CD14-positive monocyte (primary cell): ENCODE measurements around the gene SMIM13. TPM values are rescaled to one million over a fixed set of nuclear protein-coding genes. Genes with fewer than 3 reads are reported as not detected.
A peak's percentile ranks its signal among the peaks of the same experiment; 100 is the strongest.

Experiments used
- DNase-seq, 3 donors: peaks; one replicate each; pipeline ENCODE4 v3.0.0-alpha.2; 2011 to 2022
- H2AFZ ChIP-seq: 2 replicates; pipeline ENCODE4 v1.6.0; 2012; ENCODE audit warnings: mild to moderate bottlenecking, low read depth, low read length, inconsistent platforms; ENCODE audit not compliant: insufficient read depth, poor library complexity, severe bottlenecking
- H3K27ac ChIP-seq, 2 donors: 1 replicate in 1 of 2; 2 replicates in 1 of 2; pipeline ENCODE4 v1.5.1; 2012 to 2013; ENCODE audit warnings: low read length in 2 of 2, control low read depth in 1 of 2, inconsistent platforms in 1 of 2, low read depth in 1 of 2, mild to moderate bottlenecking in 1 of 2
- H3K27me3 ChIP-seq, 2 donors: one replicate each; pipeline versions ENCODE4 v1.6.0 to v1.6.1; 2011 to 2013; ENCODE audit warnings: low read length in 2 of 2; ENCODE audit not compliant: control insufficient read depth in 2 of 2, insufficient read depth in 2 of 2
- H3K36me3 ChIP-seq, 2 donors: replicated peaks in 1 of 2; 1 replicate in 1 of 2; 2 replicates in 1 of 2; pipeline versions ENCODE4 v1.5.1 to v1.6.1; 2012 to 2013; ENCODE audit warnings: low read length in 2 of 2, control low read depth in 1 of 2, inconsistent platforms in 1 of 2, mild to moderate bottlenecking in 1 of 2; ENCODE audit not compliant: insufficient read depth in 2 of 2, control insufficient read depth in 1 of 2
- H3K4me1 ChIP-seq, 2 donors: 1 replicate in 1 of 2; 2 replicates in 1 of 2; pipeline versions ENCODE4 v1.5.1 to v1.6.1; 2012 to 2013; ENCODE audit warnings: low read length in 2 of 2, control low read depth in 1 of 2, inconsistent platforms in 1 of 2, mild to moderate bottlenecking in 1 of 2, moderate library complexity in 1 of 2; ENCODE audit not compliant: insufficient read depth in 2 of 2, control insufficient read depth in 1 of 2
- H3K4me2 ChIP-seq: replicated peaks from 2 replicates; pipeline ENCODE3; 2012; ENCODE audit warnings: low read length, moderate library complexity, mild to moderate bottlenecking; ENCODE audit not compliant: poor library complexity, severe bottlenecking; ENCODE audit errors: extremely low read depth
- H3K4me3 ChIP-seq, 3 experiments: fragments of 200-600 bp in 1 of 3; sonication (generic) in 1 of 3; replicated peaks in 1 of 3; 1 replicate in 2 of 3; 2 replicates in 1 of 3; pipeline ENCODE4 v1.5.1; 2011 to 2013; ENCODE audit warnings: low read length in 3 of 3, mild to moderate bottlenecking in 3 of 3, control low read depth in 2 of 3, low read depth in 2 of 3, inconsistent platforms in 1 of 3, moderate library complexity in 1 of 3
- H3K79me2 ChIP-seq: 2 replicates; pipeline ENCODE4 v1.6.0; 2012; ENCODE audit warnings: mild to moderate bottlenecking, control low read depth, inconsistent platforms, low read length, moderate library complexity; ENCODE audit not compliant: insufficient read depth
- H3K9ac ChIP-seq: 2 replicates; pipeline ENCODE4 v1.6.0; 2017; ENCODE audit warnings: low read length, mild to moderate bottlenecking; ENCODE audit not compliant: insufficient read depth, poor library complexity, severe bottlenecking
- H3K9me3 ChIP-seq, 2 donors: replicated peaks in 1 of 2; 1 replicate in 1 of 2; 2 replicates in 1 of 2; pipeline versions ENCODE4 v1.5.1 to v1.6.1; 2012 to 2013; ENCODE audit warnings: low read length in 2 of 2, control low read depth in 1 of 2; ENCODE audit not compliant: control insufficient read depth in 1 of 2, insufficient read depth in 1 of 2
- H4K20me1 ChIP-seq: 2 replicates; pipeline ENCODE4 v1.6.0; 2012; ENCODE audit warnings: mild to moderate bottlenecking, low read length, control low read depth, moderate library complexity; ENCODE audit not compliant: insufficient read depth
- H3K27ac Mint-ChIP-seq, 7 donors: one replicate each; pipeline ENCODE4 v1.8.0; 2020; ENCODE audit warnings: mild to moderate bottlenecking in 7 of 7, mixed read lengths in 7 of 7, moderate library complexity in 6 of 7, inconsistent platforms in 2 of 7
- H3K27me3 Mint-ChIP-seq, 3 donors: one replicate each; pipeline ENCODE4 v1.8.0; 2021 to 2022; ENCODE audit warnings: low read depth in 3 of 3, mild to moderate bottlenecking in 3 of 3, mixed read lengths in 3 of 3, moderate library complexity in 3 of 3, inconsistent platforms in 1 of 3
- H3K36me3 Mint-ChIP-seq, 2 donors: one replicate each; pipeline ENCODE4 v1.8.0; 2020; ENCODE audit warnings: mixed read lengths in 2 of 2, inconsistent platforms in 1 of 2, mild to moderate bottlenecking in 1 of 2
- H3K4me1 Mint-ChIP-seq: one replicate; pipeline ENCODE4 v1.8.0; 2020; ENCODE audit warnings: mild to moderate bottlenecking, mixed read lengths
- H3K4me3 Mint-ChIP-seq, 2 donors: one replicate each; pipeline ENCODE4 v1.8.0; 2020; ENCODE audit warnings: mild to moderate bottlenecking in 2 of 2, mixed read lengths in 2 of 2, moderate library complexity in 1 of 2
- H3K9me3 Mint-ChIP-seq, 7 donors: one replicate each; pipeline ENCODE4 v1.8.0; 2020 to 2022; ENCODE audit warnings: mixed read lengths in 7 of 7, mild to moderate bottlenecking in 6 of 7, moderate library complexity in 6 of 7, inconsistent platforms in 2 of 7
- WGBS: methylation state at CpG from one replicate; pipeline ENCODE4 v1.1.5; 2013; ENCODE audit warnings: missing lambda C conversion rate; ENCODE audit not compliant: insufficient coverage; 5-methylcytosine and 5-hydroxymethylcytosine counted together
- intact Hi-C, 2 donors: fragments of 100-400 bp; cut with micrococcal nuclease; formaldehyde crosslinking; loops; one replicate each; pipeline versions ENCODE4 v1.15.0 to v1.15.1; 2023
- polyA plus RNA-seq, 3 donors: library from polyadenylated mRNA; depleted of rRNA in 1 of 3; unstranded in 2 of 3; stranded (reverse) in 1 of 3; fragments of 300-500 nt in 2 of 3; fragments of >200 nt in 1 of 3; fragmentation: Illumina TruSeq in 2 of 3; gene quantifications; 1 replicate in 2 of 3; 2 replicates in 1 of 3; pipeline ENCODE4 v1.2.3, GENCODE V29; 2012 to 2021
- TF ChIP-seq, protein P1 (sequence below): fragments of 200-600 bp; IDR thresholded peaks from one replicate; pipeline ENCODE4 v1.8.0; 2022; ENCODE audit warnings: antibody characterized with exemption, mild to moderate bottlenecking

Gene SMIM13
- polyA plus RNA-seq, 3 donors = 1.4 to 3.4 (median 2.4) TPM

DNA sequence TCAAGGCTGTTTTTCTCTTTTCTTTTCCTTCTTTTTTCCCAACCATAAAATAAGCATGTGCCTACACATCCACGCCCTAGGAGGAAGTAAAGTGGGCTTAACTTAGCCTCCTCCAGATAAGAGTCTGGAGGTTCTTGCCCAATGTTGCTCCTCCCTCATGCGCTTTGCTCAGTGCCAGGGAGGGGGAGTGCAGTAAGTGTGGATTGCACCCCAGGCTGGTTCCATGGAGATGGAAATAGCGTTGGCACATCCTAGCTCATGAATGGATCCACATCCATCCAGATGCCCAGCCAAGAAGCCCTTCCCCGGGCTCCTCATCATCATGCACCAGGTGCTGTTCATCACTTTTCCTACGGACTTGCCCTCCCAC is 80.6 kb downstream of the SMIM13 start:
- Histone ChIP-seq H3K9me3 (no peaks in the 10 kb centered on the region), H3K4me2 (no peak overlapping the region), H3K36me3 (no peaks in the 10 kb centered on the region), H2AFZ (no peak overlapping the region), H4K20me1 (no peaks in the 10 kb centered on the region), H3K79me2 (no peaks in the 10 kb centered on the region), H3K4me1 (peaks cover 8 to 11% of the 10 kb centered on the region in 2 donors), H3K27ac (no peak overlapping the region), H3K4me3 (no peak overlapping the region), H3K27me3 (no peaks in the 10 kb centered on the region), H3K9ac (no peak overlapping the region)
- Mint-ChIP-seq H3K36me3 (no peaks in the 10 kb centered on the region), H3K9me3 (peaks cover 0 to 3% (median 0%) of the 10 kb centered on the region in 7 donors), H3K4me1 (peaks cover 19% of the 10 kb centered on the region), H3K4me3 (no peak overlapping the region), H3K27ac (peak overlapping the region in 4 of 7 donors; percentile 27 to 87 (median 38)), H3K27me3 (peaks cover 1 to 6% (median 2%) of the 10 kb centered on the region in 3 donors)
- WGBS = 80% methylated on average over 4 of the region's 5 CpGs
- TF ChIP-seq, protein P1, sequence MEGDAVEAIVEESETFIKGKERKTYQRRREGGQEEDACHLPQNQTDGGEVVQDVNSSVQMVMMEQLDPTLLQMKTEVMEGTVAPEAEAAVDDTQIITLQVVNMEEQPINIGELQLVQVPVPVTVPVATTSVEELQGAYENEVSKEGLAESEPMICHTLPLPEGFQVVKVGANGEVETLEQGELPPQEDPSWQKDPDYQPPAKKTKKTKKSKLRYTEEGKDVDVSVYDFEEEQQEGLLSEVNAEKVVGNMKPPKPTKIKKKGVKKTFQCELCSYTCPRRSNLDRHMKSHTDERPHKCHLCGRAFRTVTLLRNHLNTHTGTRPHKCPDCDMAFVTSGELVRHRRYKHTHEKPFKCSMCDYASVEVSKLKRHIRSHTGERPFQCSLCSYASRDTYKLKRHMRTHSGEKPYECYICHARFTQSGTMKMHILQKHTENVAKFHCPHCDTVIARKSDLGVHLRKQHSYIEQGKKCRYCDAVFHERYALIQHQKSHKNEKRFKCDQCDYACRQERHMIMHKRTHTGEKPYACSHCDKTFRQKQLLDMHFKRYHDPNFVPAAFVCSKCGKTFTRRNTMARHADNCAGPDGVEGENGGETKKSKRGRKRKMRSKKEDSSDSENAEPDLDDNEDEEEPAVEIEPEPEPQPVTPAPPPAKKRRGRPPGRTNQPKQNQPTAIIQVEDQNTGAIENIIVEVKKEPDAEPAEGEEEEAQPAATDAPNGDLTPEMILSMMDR = no peak
- intact Hi-C loops = loop anchor here in 1 of 2 donors (5.0 kb wide), 1 partner anchor 58 kb away; the partner anchor contains the start of gene NEDD9
- DNase-seq = peak in 2 of 3 donors; percentile 14 to 26

DNA sequence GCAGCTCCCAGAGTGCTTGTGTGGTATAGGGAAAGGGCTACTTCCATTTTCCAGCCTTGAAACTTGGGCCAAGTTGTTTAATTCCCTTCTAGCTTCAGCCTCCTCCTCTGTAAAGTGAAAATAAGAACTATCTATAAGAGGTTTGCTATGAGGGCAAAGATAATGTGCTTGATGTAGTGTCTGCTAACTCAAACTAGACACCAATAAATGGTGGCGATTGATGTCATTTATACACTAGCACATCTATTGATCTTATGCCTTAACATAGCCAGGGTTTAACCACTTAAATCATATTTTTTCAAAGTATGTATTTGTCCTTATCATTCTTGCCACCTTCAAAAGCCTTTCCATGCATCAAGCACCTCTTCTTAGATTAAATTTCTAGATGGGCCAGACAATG is 83.6 kb downstream of the SMIM13 start:
- H3K27ac Mint-ChIP-seq = no peak overlapping the region
- intact Hi-C loops = no loop called here
- peaks cover 0 to 2% (median 1%) of the 10 kb centered on the region in 3 donors for H3K27me3 Mint-ChIP-seq
- Histone ChIP-seq H3K4me1 (peaks cover 8 to 9% of the 10 kb centered on the region in 2 donors), H3K4me2 (no peak overlapping the region), H3K9me3 (no peaks in the 10 kb centered on the region), H3K79me2 (no peaks in the 10 kb centered on the region), H3K4me3 (no peak overlapping the region), H2AFZ (no peak overlapping the region), H3K36me3 (no peaks in the 10 kb centered on the region), H4K20me1 (no peaks in the 10 kb centered on the region), H3K27me3 (no peaks in the 10 kb centered on the region), H3K9ac (no peak overlapping the region), H3K27ac (no peak overlapping the region)
- H3K9me3 Mint-ChIP-seq = peaks cover 0 to 3% (median 0%) of the 10 kb centered on the region in 7 donors
- H3K4me1 Mint-ChIP-seq = peaks cover 17% of the 10 kb centered on the region
- no peak overlapping the region for H3K4me3 Mint-ChIP-seq
- H3K36me3 Mint-ChIP-seq = peaks cover 2 to 3% of the 10 kb centered on the region in 2 donors
- TF ChIP-seq, protein P1 = no peak
- no CpG with 5 or more reads among the region's 1 CpG for WGBS
- no peak for DNase-seq
